ENCODE results near the gene ZC3H10. TPM values are rescaled to one million over a fixed set of nuclear protein-coding genes. Genes with fewer than 3 reads are reported as not detected.

ZC3H10 gene
- total and polyA plus RNA-seq, 2 of the 13 experiments (the other 11 are each of a cell fraction or from before 2014, with no cell fraction given), result 0.70 to 2.3 TPM

GRCh38 chr12:56082967-56083366 lies 35.1 kb upstream of the ZC3H10 start (continued):
- TF ChIP-seq RARA (CRISPR knock-in tag; IDR thresholded peaks at IDR 0.05), result 0 out of 2 replicates have a peak, but pooled peaks have one; percentile 14
- no peak for TF ChIP-seq KAT2B (IDR thresholded peaks at IDR 0.05; ENCODE audit: borderline replicate concordance, low read depth, low read length)
- no peak for TF ChIP-seq KLF11 (CRISPR knock-in tag; IDR thresholded peaks at IDR 0.05)
- TF ChIP-seq, protein P1, sequence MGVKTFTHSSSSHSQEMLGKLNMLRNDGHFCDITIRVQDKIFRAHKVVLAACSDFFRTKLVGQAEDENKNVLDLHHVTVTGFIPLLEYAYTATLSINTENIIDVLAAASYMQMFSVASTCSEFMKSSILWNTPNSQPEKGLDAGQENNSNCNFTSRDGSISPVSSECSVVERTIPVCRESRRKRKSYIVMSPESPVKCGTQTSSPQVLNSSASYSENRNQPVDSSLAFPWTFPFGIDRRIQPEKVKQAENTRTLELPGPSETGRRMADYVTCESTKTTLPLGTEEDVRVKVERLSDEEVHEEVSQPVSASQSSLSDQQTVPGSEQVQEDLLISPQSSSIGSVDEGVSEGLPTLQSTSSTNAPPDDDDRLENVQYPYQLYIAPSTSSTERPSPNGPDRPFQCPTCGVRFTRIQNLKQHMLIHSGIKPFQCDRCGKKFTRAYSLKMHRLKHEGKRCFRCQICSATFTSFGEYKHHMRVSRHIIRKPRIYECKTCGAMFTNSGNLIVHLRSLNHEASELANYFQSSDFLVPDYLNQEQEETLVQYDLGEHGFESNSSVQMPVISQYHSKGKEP (CRISPR knock-in tag; IDR thresholded peaks at IDR 0.05), result no peak
- TF ChIP-seq CCAR2 (optimal IDR thresholded peaks at IDR 0.05; ENCODE audit: low read depth, low read length), result peak; percentile 2
- TF ChIP-seq ZSCAN12 (CRISPR knock-in tag; IDR thresholded peaks at IDR 0.05), result no peak

- BruUV-seq (replicated peaks), result no TSS peak
- POLR2A ChIA-PET, result interaction anchor here (0.7 to 10.2 kb wide), 4 partner anchors 11 to 33 kb away, joined by 3 to 279 read pairs (median 66); partner anchors contain the start of genes PA2G4, RPL41 and ZC3H10
- Histone ChIP-seq H3K9me3 (ENCODE audit: low read length) (no peaks in the 10 kb centered on the region), H2AFZ (ENCODE audit: low read length) (no peak overlapping the region), H3K4me3 (replicated peaks in 1 of 3; ENCODE audit: insufficient read depth in 1 of 3, low read depth in 2 of 3, low read length in 3 of 3) (no peak overlapping the region), H3K9ac (ENCODE audit: insufficient read depth, low read depth, low read length) (no peak overlapping the region), H3K27me3 (ENCODE audit: control insufficient read depth in 1 of 2, insufficient read depth in 2 of 2, low read length in 2 of 2) (no peaks in the 10 kb centered on the region; a peak in 1 of 5 replicates), H3K79me2 (ENCODE audit: insufficient read depth, low read length) (peaks cover 38% of the 10 kb centered on the region), H4K20me1 (ENCODE audit: insufficient read depth, low read length) (peaks cover 16% of the 10 kb centered on the region), H3K36me3 (replicated peaks in 1 of 2; ENCODE audit: control insufficient read depth in 1 of 2, insufficient read depth in 2 of 2, low read length in 2 of 2) (peaks cover 29 to 59% of the 10 kb centered on the region in 2 experiments), H3K4me2 (ENCODE audit: low read depth, low read length) (no peak overlapping the region; the same call in 1 of the 2 replicates), H3K27ac (ENCODE audit: extremely low read length, insufficient read depth, low read length) (peak overlapping the region; percentile 8), H3K4me1 (ENCODE audit: insufficient read depth, low read length) (peaks cover 47% of the 10 kb centered on the region)
- 94% methylated on average over 15 of the region's 15 CpGs for WGBS (ENCODE audit: low lambda C conversion rate)
- CTCF ChIA-PET (ENCODE audit: low intra/inter-chr PET ratio, low total read pairs), result no interaction called here
- no peak for FAIRE-seq
- DNase-seq (ENCODE audit: low spot score), result no peak
- intact Hi-C loops (cut with micrococcal nuclease; ENCODE audit: unreplicated experiment) (no loop called here), in situ Hi-C loops (cut with HindIII; ENCODE audit: extremely low pct_ligation_motif_present, low pct_unique_long_range_greater_than_20kb) (no loop called here)
- no peak for ATAC-seq
- TF ChIP-seq IKZF5 (CRISPR knock-in tag; IDR thresholded peaks at IDR 0.05), result no peak
- TF ChIP-seq ISX (CRISPR knock-in tag; conservative IDR thresholded peaks at IDR 0.05), result no peak
- no peak for TF ChIP-seq KDM1A (CRISPR knock-in tag; IDR thresholded peaks at IDR 0.05)
- TF ChIP-seq HOXA7 (CRISPR knock-in tag; IDR thresholded peaks at IDR 0.05), result no peak
- TF ChIP-seq, protein P2, sequence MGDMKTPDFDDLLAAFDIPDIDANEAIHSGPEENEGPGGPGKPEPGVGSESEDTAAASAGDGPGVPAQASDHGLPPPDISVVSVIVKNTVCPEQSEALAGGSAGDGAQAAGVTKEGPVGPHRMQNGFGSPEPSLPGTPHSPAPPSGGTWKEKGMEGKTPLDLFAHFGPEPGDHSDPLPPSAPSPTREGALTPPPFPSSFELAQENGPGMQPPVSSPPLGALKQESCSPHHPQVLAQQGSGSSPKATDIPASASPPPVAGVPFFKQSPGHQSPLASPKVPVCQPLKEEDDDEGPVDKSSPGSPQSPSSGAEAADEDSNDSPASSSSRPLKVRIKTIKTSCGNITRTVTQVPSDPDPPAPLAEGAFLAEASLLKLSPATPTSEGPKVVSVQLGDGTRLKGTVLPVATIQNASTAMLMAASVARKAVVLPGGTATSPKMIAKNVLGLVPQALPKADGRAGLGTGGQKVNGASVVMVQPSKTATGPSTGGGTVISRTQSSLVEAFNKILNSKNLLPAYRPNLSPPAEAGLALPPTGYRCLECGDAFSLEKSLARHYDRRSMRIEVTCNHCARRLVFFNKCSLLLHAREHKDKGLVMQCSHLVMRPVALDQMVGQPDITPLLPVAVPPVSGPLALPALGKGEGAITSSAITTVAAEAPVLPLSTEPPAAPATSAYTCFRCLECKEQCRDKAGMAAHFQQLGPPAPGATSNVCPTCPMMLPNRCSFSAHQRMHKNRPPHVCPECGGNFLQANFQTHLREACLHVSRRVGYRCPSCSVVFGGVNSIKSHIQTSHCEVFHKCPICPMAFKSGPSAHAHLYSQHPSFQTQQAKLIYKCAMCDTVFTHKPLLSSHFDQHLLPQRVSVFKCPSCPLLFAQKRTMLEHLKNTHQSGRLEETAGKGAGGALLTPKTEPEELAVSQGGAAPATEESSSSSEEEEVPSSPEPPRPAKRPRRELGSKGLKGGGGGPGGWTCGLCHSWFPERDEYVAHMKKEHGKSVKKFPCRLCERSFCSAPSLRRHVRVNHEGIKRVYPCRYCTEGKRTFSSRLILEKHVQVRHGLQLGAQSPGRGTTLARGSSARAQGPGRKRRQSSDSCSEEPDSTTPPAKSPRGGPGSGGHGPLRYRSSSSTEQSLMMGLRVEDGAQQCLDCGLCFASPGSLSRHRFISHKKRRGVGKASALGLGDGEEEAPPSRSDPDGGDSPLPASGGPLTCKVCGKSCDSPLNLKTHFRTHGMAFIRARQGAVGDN (CRISPR knock-in tag; IDR thresholded peaks at IDR 0.05), result peak; percentile 28; the same call in 1 of the 2 replicates
- no peak for TF ChIP-seq ZNF432 (CRISPR knock-in tag; IDR thresholded peaks at IDR 0.05; ENCODE audit: borderline replicate concordance)
- TF ChIP-seq EHMT2 (IDR thresholded peaks at IDR 0.05; ENCODE audit: borderline replicate concordance, low read depth, low read length), result no peak
- TF ChIP-seq ZNF878 (CRISPR knock-in tag; IDR thresholded peaks at IDR 0.05), result no peak
- TF ChIP-seq HNF4A (CRISPR knock-in tag; IDR thresholded peaks at IDR 0.05), result peak; percentile 40; the same call in 1 of the 2 replicates
- TF ChIP-seq SP2 (CRISPR knock-in tag; IDR thresholded peaks at IDR 0.05), result no peak
- no peak for TF ChIP-seq FOXJ3 (CRISPR knock-in tag; IDR thresholded peaks at IDR 0.05; ENCODE audit: borderline replicate concordance)
- TF ChIP-seq U2AF1 (optimal IDR thresholded peaks at IDR 0.05; ENCODE audit: low read depth, low read length), result no peak
Observed at GRCh38 chr12:56084958-56085543, 33.0 kb upstream of the ZC3H10 start.

All from HepG2 (cell line).